SH-SY5Y (cell line): ENCODE data around the gene PTPRM.

Experiments used
- GATA2 ChIP-seq: IDR thresholded peaks from 2 replicates; pipeline ENCODE4 v1.6.1; 2011; ENCODE audit warnings: mild to moderate bottlenecking, low read depth, low read length
- GATA3 ChIP-seq: IDR thresholded peaks from 2 replicates; pipeline ENCODE4 v1.6.1; 2011; ENCODE audit warnings: low read depth, mild to moderate bottlenecking, low read length, moderate library complexity

GRCh38 chr18:7898181-7898580 is 331.1 kb downstream of the PTPRM start:
- TF ChIP-seq GATA2 (no peak), GATA3 (no peak)
